Endothelial cell of umbilical vein (primary cell): Measurements from ENCODE around the gene CAMKK2.

Experiments used
- CTCF ChIP-seq, 2 donors: IDR thresholded peaks; 1 replicate in 1 of 2; 2 replicates in 1 of 2; pipeline ENCODE4 v1.5.1; 2011; ENCODE audit warnings: low read length in 2 of 2, mild to moderate bottlenecking in 2 of 2, moderate library complexity in 2 of 2, control low read depth in 1 of 2, inconsistent platforms in 1 of 2, low read depth in 1 of 2; ENCODE audit not compliant: insufficient read depth in 1 of 2; ENCODE audit errors: extremely low read depth in 1 of 2
- MYC ChIP-seq: IDR thresholded peaks from one replicate; pipeline ENCODE4 v1.6.1; 2011; ENCODE audit warnings: mild to moderate bottlenecking, low read depth, low read length
- POLR2AphosphoS5 ChIP-seq: IDR thresholded peaks from 2 replicates; pipeline ENCODE4 v1.6.1; 2012; ENCODE audit warnings: low read depth, mild to moderate bottlenecking, control low read depth, low read length, moderate library complexity; ENCODE audit not compliant: insufficient read depth

GRCh38 chr12:121331248-121331647, 34.7 kb upstream of the CAMKK2 start:
- no peak for TF ChIP-seq MYC
- no peak for TF ChIP-seq POLR2AphosphoS5
- no peak for TF ChIP-seq CTCF (IDR thresholded peaks at IDR 0.05; ENCODE audit: extremely low read depth in 1 of 2, insufficient read depth in 1 of 2, low read depth in 1 of 2, low read length in 2 of 2)
